Cardiac muscle cell (in vitro differentiated cells and primary cell): ENCODE measurements around the gene TRIM44. TPM values are rescaled to one million over a fixed set of nuclear protein-coding genes. Genes with fewer than 3 reads are reported as not detected.

Source experiments
- DNase-seq, 2 donors: peaks; one replicate each; pipeline versions ENCODE4 v3.0.0 to v3.0.0-alpha.2; 2010 to 2017; ENCODE audit warnings: low read depth in 1 of 2, low spot score in 1 of 2
- H3K27ac ChIP-seq: fragments of 200-600 bp; sonication (generic); 2 replicates; pipeline ENCODE4 v1.5.1; 2016
- H3K27me3 ChIP-seq: fragments of 200-600 bp; sonication (generic); 2 replicates; pipeline ENCODE4 v1.6.0; 2016; ENCODE audit warnings: control low read depth
- H3K36me3 ChIP-seq: fragments of 200-600 bp; sonication (generic); 2 replicates; pipeline ENCODE4 v1.5.1; 2016; ENCODE audit warnings: control low read depth
- H3K4me1 ChIP-seq: fragments of 200-600 bp; sonication (generic); 2 replicates; pipeline ENCODE4 v1.8.1; 2017; ENCODE audit warnings: low read depth, mild to moderate bottlenecking, mixed run types
- H3K4me3 ChIP-seq: fragments of 200-600 bp; sonication (generic); 2 replicates; pipeline ENCODE4 v1.5.1; 2016; ENCODE audit warnings: mild to moderate bottlenecking
- H3K9me3 ChIP-seq: fragments of 200-600 bp; sonication (generic); 2 replicates; pipeline ENCODE4 v1.5.1; 2017; ENCODE audit warnings: low read depth, mild to moderate bottlenecking, control low read depth
- polyA plus RNA-seq: library from polyadenylated mRNA; unstranded; fragments of >200 nt; fragmentation: Nextera tagmentation; extraction: Ambion mirVana; gene quantifications from 2 replicates; pipeline ENCODE4 v1.2.1, GENCODE V29; 2016
- total RNA-seq: library from RNA; depleted of rRNA; stranded (reverse); fragments of >200 nt; gene quantifications from 2 replicates; pipeline ENCODE4 v1.2.3, GENCODE V29; 2016
- TF ChIP-seq, protein P1 (sequence below): IDR thresholded peaks from 2 replicates; pipeline ENCODE4 v1.5.1; 2012; ENCODE audit warnings: low read depth, mild to moderate bottlenecking, low read length

TRIM44 gene
- total and polyA plus RNA-seq, 2 experiments from 2014 or later, result 19.2 to 45.7 TPM

DNA sequence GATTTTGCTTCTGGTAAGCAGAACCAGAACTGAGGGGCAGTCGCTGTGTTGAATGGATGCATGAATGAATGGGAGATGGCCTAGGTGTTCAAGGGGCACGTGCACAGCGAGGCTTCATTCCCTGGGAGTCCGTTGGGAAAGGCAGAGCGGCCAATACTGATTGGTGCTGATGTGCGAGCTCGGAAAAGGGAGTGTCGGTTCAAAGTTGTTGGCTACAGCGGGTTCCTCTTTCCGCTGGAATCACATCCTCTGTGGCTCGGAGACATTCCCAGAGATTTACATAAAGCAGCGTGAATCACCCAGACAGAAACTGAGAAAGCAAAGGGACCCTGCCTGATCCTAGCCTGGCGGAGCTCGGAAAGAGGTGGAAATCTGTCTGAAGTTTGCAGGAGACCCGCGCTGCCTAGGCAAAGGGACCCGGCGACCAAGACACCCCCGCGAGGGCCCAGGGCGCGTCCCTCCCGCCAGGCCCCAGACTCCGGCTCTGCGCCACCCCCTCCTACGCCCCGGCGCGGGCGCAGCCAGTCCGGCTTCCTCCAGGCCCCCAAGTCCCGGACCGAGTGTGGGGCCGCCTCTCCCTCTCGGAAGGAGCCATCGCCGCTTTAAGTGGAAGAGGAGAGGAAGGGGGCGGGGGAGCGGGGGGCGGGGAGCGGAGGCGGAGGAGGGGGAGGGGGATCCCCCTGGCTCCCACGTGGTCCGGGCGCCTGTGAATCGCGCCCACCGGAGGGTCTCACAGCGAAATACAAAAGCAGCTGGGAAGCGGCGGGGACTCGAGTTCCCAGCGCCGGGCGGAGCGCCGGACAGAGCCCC, 44.7 kb upstream of the TRIM44 start, which contains the start of gene FJX1:
Gene FJX1, plus strand, starts transcription at position 774 of the 810 bp plus-strand sequence. CDS start 177 bp downstream, outside the sequence.
- H3K4me3 ChIP-seq, result peak within 1 kb of the TSS; percentile 37
- H3K9me3 ChIP-seq, result no peaks in the 10 kb centered on the region
- TF ChIP-seq, protein P1, sequence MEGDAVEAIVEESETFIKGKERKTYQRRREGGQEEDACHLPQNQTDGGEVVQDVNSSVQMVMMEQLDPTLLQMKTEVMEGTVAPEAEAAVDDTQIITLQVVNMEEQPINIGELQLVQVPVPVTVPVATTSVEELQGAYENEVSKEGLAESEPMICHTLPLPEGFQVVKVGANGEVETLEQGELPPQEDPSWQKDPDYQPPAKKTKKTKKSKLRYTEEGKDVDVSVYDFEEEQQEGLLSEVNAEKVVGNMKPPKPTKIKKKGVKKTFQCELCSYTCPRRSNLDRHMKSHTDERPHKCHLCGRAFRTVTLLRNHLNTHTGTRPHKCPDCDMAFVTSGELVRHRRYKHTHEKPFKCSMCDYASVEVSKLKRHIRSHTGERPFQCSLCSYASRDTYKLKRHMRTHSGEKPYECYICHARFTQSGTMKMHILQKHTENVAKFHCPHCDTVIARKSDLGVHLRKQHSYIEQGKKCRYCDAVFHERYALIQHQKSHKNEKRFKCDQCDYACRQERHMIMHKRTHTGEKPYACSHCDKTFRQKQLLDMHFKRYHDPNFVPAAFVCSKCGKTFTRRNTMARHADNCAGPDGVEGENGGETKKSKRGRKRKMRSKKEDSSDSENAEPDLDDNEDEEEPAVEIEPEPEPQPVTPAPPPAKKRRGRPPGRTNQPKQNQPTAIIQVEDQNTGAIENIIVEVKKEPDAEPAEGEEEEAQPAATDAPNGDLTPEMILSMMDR, result no peak
- no peak within 1 kb of the TSS for H3K27ac ChIP-seq
- H3K36me3 ChIP-seq, result no peaks in the 10 kb centered on the region
- H3K4me1 ChIP-seq, result peaks cover 5% of the 10 kb centered on the region
- peak; percentile 75 to 92 for DNase-seq
- peaks cover 63% of the 10 kb centered on the region for H3K27me3 ChIP-seq

DNA sequence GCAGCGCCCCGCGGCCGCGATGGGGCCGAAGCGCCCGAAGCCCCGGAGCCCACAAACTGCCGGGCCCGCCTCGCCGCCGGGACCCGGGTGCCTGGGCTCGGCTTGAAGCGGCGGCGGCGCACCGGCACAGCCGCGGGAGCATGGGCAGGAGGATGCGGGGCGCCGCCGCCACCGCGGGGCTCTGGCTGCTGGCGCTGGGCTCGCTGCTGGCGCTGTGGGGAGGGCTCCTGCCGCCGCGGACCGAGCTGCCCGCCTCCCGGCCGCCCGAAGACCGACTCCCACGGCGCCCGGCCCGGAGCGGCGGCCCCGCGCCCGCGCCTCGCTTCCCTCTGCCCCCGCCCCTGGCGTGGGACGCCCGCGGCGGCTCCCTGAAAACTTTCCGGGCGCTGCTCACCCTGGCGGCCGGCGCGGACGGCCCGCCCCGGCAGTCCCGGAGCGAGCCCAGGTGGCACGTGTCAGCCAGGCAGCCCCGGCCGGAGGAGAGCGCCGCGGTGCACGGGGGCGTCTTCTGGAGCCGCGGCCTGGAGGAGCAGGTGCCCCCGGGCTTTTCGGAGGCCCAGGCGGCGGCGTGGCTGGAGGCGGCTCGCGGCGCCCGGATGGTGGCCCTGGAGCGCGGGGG, 44.0 kb upstream of the TRIM44 start:
- peak; percentile 56 to 60 for DNase-seq
- no peaks in the 10 kb centered on the region for H3K36me3 ChIP-seq
- H3K4me1 ChIP-seq, result peaks cover 5% of the 10 kb centered on the region
- H3K4me3 ChIP-seq, result peak overlapping the region; percentile 37
- TF ChIP-seq, protein P1, result no peak
- H3K27me3 ChIP-seq, result peaks cover 57% of the 10 kb centered on the region
- no peak overlapping the region for H3K27ac ChIP-seq
- no peaks in the 10 kb centered on the region for H3K9me3 ChIP-seq

DNA sequence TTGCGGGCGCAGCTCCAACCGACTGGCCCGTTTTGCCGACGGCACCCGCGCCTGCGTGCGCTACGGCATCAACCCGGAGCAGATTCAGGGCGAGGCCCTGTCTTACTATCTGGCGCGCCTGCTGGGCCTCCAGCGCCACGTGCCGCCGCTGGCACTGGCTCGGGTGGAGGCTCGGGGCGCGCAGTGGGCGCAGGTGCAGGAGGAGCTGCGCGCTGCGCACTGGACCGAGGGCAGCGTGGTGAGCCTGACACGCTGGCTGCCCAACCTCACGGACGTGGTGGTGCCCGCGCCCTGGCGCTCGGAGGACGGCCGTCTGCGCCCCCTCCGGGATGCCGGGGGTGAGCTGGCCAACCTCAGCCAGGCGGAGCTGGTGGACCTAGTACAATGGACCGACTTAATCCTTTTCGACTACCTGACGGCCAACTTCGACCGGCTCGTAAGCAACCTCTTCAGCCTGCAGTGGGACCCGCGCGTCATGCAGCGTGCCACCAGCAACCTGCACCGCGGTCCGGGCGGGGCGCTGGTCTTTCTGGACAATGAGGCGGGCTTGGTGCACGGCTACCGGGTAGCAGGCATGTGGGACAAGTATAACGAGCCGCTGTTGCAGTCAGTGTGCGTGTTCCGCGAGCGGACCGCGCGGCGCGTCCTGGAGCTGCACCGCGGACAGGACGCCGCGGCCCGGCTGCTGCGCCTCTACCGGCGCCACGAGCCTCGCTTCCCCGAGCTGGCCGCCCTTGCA, 43.3 kb upstream of the TRIM44 start:
- H3K4me1 ChIP-seq, result peaks cover 5% of the 10 kb centered on the region
- TF ChIP-seq, protein P1, result peak; percentile 11
- peak overlapping the region; percentile 37 for H3K4me3 ChIP-seq
- no peak overlapping the region for H3K27ac ChIP-seq
- no peaks in the 10 kb centered on the region for H3K36me3 ChIP-seq
- no peaks in the 10 kb centered on the region for H3K9me3 ChIP-seq
- peaks cover 50% of the 10 kb centered on the region for H3K27me3 ChIP-seq
- peak; percentile 56 to 60 for DNase-seq

DNA sequence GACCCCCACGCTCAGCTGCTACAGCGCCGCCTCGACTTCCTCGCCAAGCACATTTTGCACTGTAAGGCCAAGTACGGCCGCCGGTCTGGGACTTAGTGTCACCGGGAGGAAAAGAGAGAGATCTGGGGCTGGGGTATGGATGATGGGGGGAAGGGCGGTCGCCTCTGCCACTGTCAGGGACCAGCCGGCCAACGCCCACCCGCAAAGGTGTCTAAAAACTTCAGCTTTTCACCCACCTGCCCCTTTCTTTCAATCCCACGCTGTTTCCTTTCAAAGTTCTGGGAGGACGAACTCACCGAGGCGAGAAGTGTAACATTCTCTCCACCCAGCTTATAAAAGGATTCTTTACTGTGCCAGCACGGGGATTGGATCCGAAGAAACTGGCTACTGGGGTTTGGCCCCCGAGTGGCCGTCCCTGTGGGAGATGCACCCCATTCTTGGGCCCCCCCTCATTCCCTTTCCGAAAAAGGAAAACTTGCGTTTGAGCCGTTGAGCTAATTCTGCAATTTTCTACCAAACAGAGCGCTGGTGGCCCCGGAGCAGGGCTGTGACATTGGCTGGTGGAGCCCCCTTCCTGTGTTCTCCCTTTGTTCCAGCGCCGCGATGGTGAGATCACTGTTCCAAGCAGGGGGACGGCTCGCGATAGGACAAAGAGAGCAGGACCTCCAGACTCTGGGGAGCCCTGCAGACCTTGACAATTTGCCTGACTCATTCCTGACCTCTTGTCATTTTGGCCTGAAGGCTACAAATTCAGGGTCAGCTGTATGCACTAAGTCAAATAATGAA, 42.5 kb upstream of the TRIM44 start:
- Histone ChIP-seq H3K27me3 (peaks cover 42% of the 10 kb centered on the region), H3K4me3 (peak overlapping the region; percentile 37), H3K4me1 (peaks cover 5% of the 10 kb centered on the region), H3K9me3 (no peaks in the 10 kb centered on the region), H3K27ac (no peak overlapping the region), H3K36me3 (no peaks in the 10 kb centered on the region)
- peak; percentile 29 to 55 for DNase-seq
- TF ChIP-seq, protein P1, result no peak

DNA sequence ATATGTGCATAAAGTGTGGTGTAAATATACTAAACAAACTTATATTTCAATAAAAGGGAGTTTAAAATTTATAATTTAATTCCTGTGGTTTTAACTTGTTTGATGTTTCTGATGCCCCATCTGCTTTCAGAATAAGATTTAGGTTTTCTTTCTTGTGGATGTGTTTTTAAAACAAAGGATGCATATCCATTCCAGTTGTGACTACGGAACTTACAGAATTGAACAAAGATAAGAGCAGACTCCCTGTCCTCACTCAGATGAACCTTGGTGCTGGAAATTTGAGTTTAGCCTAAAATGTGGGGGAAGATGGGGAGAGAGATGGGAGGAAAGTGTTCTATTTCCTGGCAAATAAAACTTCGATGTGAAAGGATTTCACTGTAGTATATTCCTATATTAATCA, 41.8 kb upstream of the TRIM44 start:
- DNase-seq, result no peak
- peaks cover 36% of the 10 kb centered on the region for H3K27me3 ChIP-seq
- H3K27ac ChIP-seq, result no peak overlapping the region
- peaks cover 5% of the 10 kb centered on the region for H3K4me1 ChIP-seq
- no peaks in the 10 kb centered on the region for H3K9me3 ChIP-seq
- TF ChIP-seq, protein P1, result no peak
- no peaks in the 10 kb centered on the region for H3K36me3 ChIP-seq
- H3K4me3 ChIP-seq, result no peak overlapping the region
